Osteocyte (in vitro differentiated cells): ENCODE measurements around the gene FAM131C. TPM values are rescaled to one million over a fixed set of nuclear protein-coding genes. Genes with fewer than 3 reads are reported as not detected.
"Not testable (repeated sequence)": the region's sequence is repeated elsewhere in the genome, so short reads cannot be mapped to it uniquely, and the experiment has no call there.

Source experiments
- DNase-seq: peaks from one replicate; pipeline ENCODE4 v3.0.0; 2021; ENCODE audit warnings: mixed read lengths; ENCODE audit not compliant: unreplicated experiment; ENCODE audit errors: extremely low spot score
- H3K27ac Mint-ChIP-seq: one replicate; pipeline ENCODE4 v1.8.0; 2021; ENCODE audit warnings: mild to moderate bottlenecking, mixed read lengths; ENCODE audit not compliant: unreplicated experiment
- H3K27me3 Mint-ChIP-seq: one replicate; pipeline ENCODE4 v1.8.0; 2021; ENCODE audit warnings: mixed read lengths; ENCODE audit not compliant: unreplicated experiment
- H3K36me3 Mint-ChIP-seq: one replicate; pipeline ENCODE4 v1.8.0; 2021; ENCODE audit warnings: mixed read lengths; ENCODE audit not compliant: unreplicated experiment
- H3K4me1 Mint-ChIP-seq: one replicate; pipeline ENCODE4 v1.8.0; 2021; ENCODE audit warnings: mixed read lengths; ENCODE audit not compliant: unreplicated experiment
- H3K4me3 Mint-ChIP-seq: one replicate; pipeline ENCODE4 v1.8.0; 2021; ENCODE audit warnings: mild to moderate bottlenecking, moderate library complexity, mixed read lengths; ENCODE audit not compliant: unreplicated experiment
- H3K9me3 Mint-ChIP-seq: one replicate; pipeline ENCODE4 v1.8.0; 2021; ENCODE audit warnings: mixed read lengths; ENCODE audit not compliant: unreplicated experiment
- CTCF ChIP-seq: fragments of 200-600 bp; sonication (generic); IDR thresholded peaks from 2 replicates; pipeline ENCODE4 v1.5.0; 2021; ENCODE audit warnings: antibody characterized with exemption, mild to moderate bottlenecking, moderate library complexity
- total RNA-seq: library from RNA; stranded (reverse); gene quantifications from 2 replicates; pipeline ENCODE4 v1.2.1, GENCODE V29; 2021

Gene FAM131C
- total RNA-seq, 1 donor from 2014 or later: 0.73 TPM

GRCh38 chr1:16112596-16113555, 39.4 kb upstream of the FAM131C start:
- Mint-ChIP-seq H3K9me3 (peaks cover 4% of the 10 kb centered on the region), H3K36me3 (no peaks in the 10 kb centered on the region), H3K27me3 (no peaks in the 10 kb centered on the region), H3K4me1 (peaks cover 27% of the 10 kb centered on the region), H3K4me3 (no peak overlapping the region), H3K27ac (no peak overlapping the region)
- no peak for TF ChIP-seq CTCF
- DNase-seq: no peak

GRCh38 chr1:16111771-16112595, 38.5 kb upstream of the FAM131C start:
- no peak for DNase-seq
- H3K4me1 Mint-ChIP-seq: peaks cover 23% of the 10 kb centered on the region
- no peaks in the 10 kb centered on the region for H3K27me3 Mint-ChIP-seq
- no peaks in the 10 kb centered on the region for H3K36me3 Mint-ChIP-seq
- no peak for TF ChIP-seq CTCF
- no peak overlapping the region for H3K4me3 Mint-ChIP-seq
- H3K9me3 Mint-ChIP-seq: peaks cover 4% of the 10 kb centered on the region
- H3K27ac Mint-ChIP-seq: no peak overlapping the region

- no peaks in the 10 kb centered on the region for H3K27me3 Mint-ChIP-seq
- TF ChIP-seq CTCF: no peak
- H3K4me1 Mint-ChIP-seq: peaks cover 19% of the 10 kb centered on the region
- no peak overlapping the region for H3K4me3 Mint-ChIP-seq
- H3K9me3 Mint-ChIP-seq: peaks cover 4% of the 10 kb centered on the region
- no peak for DNase-seq
- H3K36me3 Mint-ChIP-seq: no peaks in the 10 kb centered on the region
- H3K27ac Mint-ChIP-seq: no peak overlapping the region
Observed at GRCh38 chr1:16110884-16111283, 37.4 kb upstream of the FAM131C start.

GRCh38 chr1:16110456-16110855, 37.0 kb upstream of the FAM131C start:
- no peak overlapping the region for H3K4me3 Mint-ChIP-seq
- no peaks in the 10 kb centered on the region for H3K36me3 Mint-ChIP-seq
- no peak for DNase-seq
- H3K4me1 Mint-ChIP-seq: peaks cover 19% of the 10 kb centered on the region
- H3K27ac Mint-ChIP-seq: peak overlapping the region; percentile 29
- TF ChIP-seq CTCF: no peak
- H3K27me3 Mint-ChIP-seq: no peaks in the 10 kb centered on the region
- H3K9me3 Mint-ChIP-seq: peaks cover 4% of the 10 kb centered on the region

GRCh38 chr1:16109571-16109970, 36.1 kb upstream of the FAM131C start:
- no peaks in the 10 kb centered on the region for H3K36me3 Mint-ChIP-seq
- no peak overlapping the region for H3K27ac Mint-ChIP-seq
- DNase-seq: no peak
- no peaks in the 10 kb centered on the region for H3K27me3 Mint-ChIP-seq
- no peak for TF ChIP-seq CTCF
- H3K4me1 Mint-ChIP-seq: peaks cover 19% of the 10 kb centered on the region
- no peak overlapping the region for H3K4me3 Mint-ChIP-seq
- H3K9me3 Mint-ChIP-seq: peaks cover 4% of the 10 kb centered on the region

- H3K27ac Mint-ChIP-seq, H3K27me3 Mint-ChIP-seq, H3K9me3 Mint-ChIP-seq, DNase-seq, H3K36me3 Mint-ChIP-seq, H3K4me1 Mint-ChIP-seq, H3K4me3 Mint-ChIP-seq: not testable (repeated sequence)
Observed at GRCh38 chr1:16107039-16107438, 33.6 kb upstream of the FAM131C start.
